H9 (cell line): ENCODE data around the gene ATP8A2. TPM values are rescaled to one million over a fixed set of nuclear protein-coding genes. Genes with fewer than 3 reads are reported as not detected.

Source experiments
- DNase-seq: peaks from one replicate; pipeline ENCODE4 v3.0.0-alpha.2; 2017
- H2AFZ ChIP-seq: one replicate; pipeline ENCODE4 v1.6.1; 2013; ENCODE audit warnings: mild to moderate bottlenecking, low read length, control low read depth, moderate library complexity
- H2AK5ac ChIP-seq: 2 replicates; pipeline ENCODE4 v1.6.1; 2013; ENCODE audit warnings: low read length, control low read depth, mixed read lengths; ENCODE audit not compliant: insufficient read length
- H2BK120ac ChIP-seq: one replicate; pipeline ENCODE4 v1.6.1; 2013; ENCODE audit warnings: low read depth, mild to moderate bottlenecking, low read length, control low read depth, inconsistent platforms; ENCODE audit not compliant: poor library complexity, severe bottlenecking
- H2BK12ac ChIP-seq: 2 replicates; pipeline ENCODE4 v1.6.1; 2013; ENCODE audit warnings: low read length, control low read depth, mixed read lengths, low read depth; ENCODE audit not compliant: insufficient read length
- H2BK15ac ChIP-seq: 2 replicates; pipeline ENCODE4 v1.6.1; 2013; ENCODE audit warnings: low read depth, low read length, control low read depth
- H2BK20ac ChIP-seq: one replicate; pipeline ENCODE4 v1.6.1; 2013; ENCODE audit warnings: low read depth, mild to moderate bottlenecking, low read length, control low read depth, inconsistent platforms; ENCODE audit not compliant: poor library complexity, severe bottlenecking
- H2BK5ac ChIP-seq: 2 replicates; pipeline ENCODE4 v1.6.1; 2013; ENCODE audit warnings: low read length, control low read depth, mixed read lengths; ENCODE audit not compliant: insufficient read length
- H3K14ac ChIP-seq: 2 replicates; pipeline ENCODE4 v1.6.1; 2013; ENCODE audit warnings: low read length, control low read depth; ENCODE audit not compliant: insufficient read depth
- H3K18ac ChIP-seq: 2 replicates; pipeline ENCODE4 v1.6.1; 2013; ENCODE audit warnings: low read depth, mild to moderate bottlenecking, mixed read lengths, low read length, control low read depth; ENCODE audit not compliant: insufficient read length
- H3K23ac ChIP-seq: 2 replicates; pipeline ENCODE4 v1.6.1; 2013; ENCODE audit warnings: low read length, control low read depth, mixed read lengths, low read depth; ENCODE audit not compliant: insufficient read length
- H3K23me2 ChIP-seq: 2 replicates; pipeline ENCODE4 v1.6.1; 2013; ENCODE audit warnings: low read depth, mild to moderate bottlenecking, mixed read lengths, low read length, control low read depth; ENCODE audit not compliant: insufficient read length, poor library complexity, severe bottlenecking
- H3K27ac ChIP-seq: 2 replicates; pipeline ENCODE4 v1.5.1; 2013; ENCODE audit warnings: low read length, control low read depth, mixed read lengths, low read depth; ENCODE audit not compliant: insufficient read length
- H3K27me3 ChIP-seq: 2 replicates; pipeline ENCODE4 v1.6.1; 2013; ENCODE audit warnings: low read length, control low read depth, inconsistent platforms; ENCODE audit not compliant: insufficient read depth
- H3K4ac ChIP-seq: 2 replicates; pipeline ENCODE4 v1.6.1; 2013; ENCODE audit warnings: low read depth, mild to moderate bottlenecking, control low read depth, inconsistent platforms, low read length, moderate library complexity
- H3K4me1 ChIP-seq: 2 replicates; pipeline ENCODE4 v1.6.1; 2013; ENCODE audit warnings: low read length, control low read depth, inconsistent platforms; ENCODE audit not compliant: insufficient read depth
- H3K4me2 ChIP-seq: 2 replicates; pipeline ENCODE4 v1.6.1; 2013; ENCODE audit warnings: low read length, control low read depth, mixed read lengths; ENCODE audit not compliant: insufficient read length, insufficient read depth
- H3K56ac ChIP-seq: 2 replicates; pipeline ENCODE4 v1.6.1; 2013; ENCODE audit warnings: low read depth, mild to moderate bottlenecking, mixed read lengths, low read length, control low read depth; ENCODE audit not compliant: insufficient read length
- H3K79me1 ChIP-seq: 2 replicates; pipeline ENCODE4 v1.6.1; 2013; ENCODE audit warnings: low read depth, mild to moderate bottlenecking, moderate library complexity, low read length, control low read depth, inconsistent platforms; ENCODE audit not compliant: insufficient read depth, poor library complexity, severe bottlenecking
- H3K79me2 ChIP-seq: 2 replicates; pipeline ENCODE4 v1.6.1; 2013; ENCODE audit warnings: low read length, control low read depth, inconsistent platforms; ENCODE audit not compliant: insufficient read depth
- H3K9ac ChIP-seq: 2 replicates; pipeline ENCODE4 v1.6.1; 2013; ENCODE audit warnings: low read length, control low read depth, mixed read lengths; ENCODE audit not compliant: insufficient read length; ENCODE audit errors: extremely low read depth
- H3K9me3 ChIP-seq: one replicate; pipeline ENCODE4 v1.6.1; 2013; ENCODE audit warnings: low read depth, low read length, inconsistent platforms; ENCODE audit not compliant: control insufficient read depth
- H3T11ph ChIP-seq: one replicate; pipeline ENCODE4 v1.6.1; 2013; ENCODE audit warnings: mild to moderate bottlenecking, low read length, control low read depth, inconsistent platforms
- H4K20me1 ChIP-seq: one replicate; pipeline ENCODE4 v1.6.1; 2013; ENCODE audit not compliant: control insufficient read depth, insufficient read length, insufficient read depth
- H4K5ac ChIP-seq: 2 replicates; pipeline ENCODE4 v1.6.1; 2013; ENCODE audit warnings: low read depth, mild to moderate bottlenecking, mixed read lengths, low read length, control low read depth; ENCODE audit not compliant: insufficient read length
- H4K8ac ChIP-seq: replicated peaks from 2 replicates; pipeline ENCODE4 v1.6.1; 2013; ENCODE audit warnings: low read length, control low read depth, mixed read lengths, low read depth; ENCODE audit not compliant: insufficient read length
- H4K91ac ChIP-seq: 2 replicates; pipeline ENCODE4 v1.6.1; 2013; ENCODE audit warnings: low read depth, mild to moderate bottlenecking, moderate library complexity, mixed read lengths, low read length, control low read depth; ENCODE audit not compliant: insufficient read length
- H3K27ac Mint-ChIP-seq, 3 experiments: 2 replicates in 2 of 3; 3 replicates in 1 of 3; pipeline ENCODE4 v1.8.0; 2020 to 2021; ENCODE audit warnings: mixed read lengths in 3 of 3, mild to moderate bottlenecking in 1 of 3, moderate library complexity in 1 of 3
- H3K27me3 Mint-ChIP-seq: 2 replicates; pipeline ENCODE4 v1.8.0; 2021; ENCODE audit warnings: low read depth, mild to moderate bottlenecking, moderate library complexity, mixed read lengths
- H3K36me3 Mint-ChIP-seq, 3 experiments: 2 replicates in 2 of 3; 3 replicates in 1 of 3; pipeline ENCODE4 v1.8.0; 2020 to 2021; ENCODE audit warnings: low read depth in 3 of 3, mixed read lengths in 3 of 3; ENCODE audit not compliant: insufficient read depth in 1 of 3
- H3K4me1 Mint-ChIP-seq, 2 experiments: 2 replicates each; pipeline ENCODE4 v1.8.0; 2020; ENCODE audit warnings: mixed read lengths in 2 of 2
- H3K4me3 Mint-ChIP-seq, 2 experiments: 2 replicates in 1 of 2; 3 replicates in 1 of 2; pipeline ENCODE4 v1.8.0; 2020 to 2021; ENCODE audit warnings: mild to moderate bottlenecking in 2 of 2, mixed read lengths in 2 of 2, moderate library complexity in 1 of 2
- H3K9me3 Mint-ChIP-seq, 2 experiments: 2 replicates in 1 of 2; 3 replicates in 1 of 2; pipeline ENCODE4 v1.8.0; 2020; ENCODE audit warnings: mild to moderate bottlenecking in 2 of 2, mixed read lengths in 2 of 2, moderate library complexity in 1 of 2
- CTCF ChIP-seq: fragments of 200-600 bp; sonication (generic); conservative IDR thresholded peaks from 3 replicates; pipeline ENCODE4 v1.8.0; 2021; ENCODE audit warnings: antibody characterized with exemption, mild to moderate bottlenecking
- WGBS: extraction: QIAGEN DNeasy Blood & Tissue Kit; methylation state at CpG from one replicate; pipeline ENCODE4 v1.1.7; 2013; ENCODE audit warnings: missing lambda C conversion rate, low lambda C conversion rate, mixed read lengths; ENCODE audit not compliant: insufficient read length; ENCODE audit errors: extremely low coverage; 5-methylcytosine and 5-hydroxymethylcytosine counted together
- total RNA-seq: library from RNA; stranded (reverse); gene quantifications from 2 replicates; pipeline ENCODE4 v1.2.1, GENCODE V29; 2021

The ATP8A2 gene
- total RNA-seq, 1 experiment from 2014 or later = 18.2 TPM

DNA sequence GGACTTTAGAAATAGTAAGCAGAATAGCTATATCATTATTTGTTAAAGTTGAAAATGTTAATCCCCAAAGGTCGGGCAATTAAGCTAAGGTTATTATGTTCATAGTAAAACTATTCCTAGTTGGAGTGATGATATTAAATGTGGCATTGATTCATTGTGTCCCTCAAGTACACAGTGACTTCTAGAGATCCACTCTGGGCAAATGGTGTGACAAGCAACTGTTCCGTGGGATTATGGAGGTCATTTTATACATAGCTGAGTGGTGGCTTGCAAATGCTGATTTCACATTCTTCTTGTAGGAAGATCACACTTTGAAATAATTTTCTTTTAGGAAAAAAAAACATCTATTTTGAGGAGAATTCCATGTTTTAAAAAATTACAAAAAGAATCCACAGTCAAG is 317.8 kb downstream of the ATP8A2 start:
- H3K36me3 Mint-ChIP-seq = no peaks in the 10 kb centered on the region; a peak in 1 of 7 replicates
- H3K4me2 ChIP-seq = no peak overlapping the region
- no peak for DNase-seq
- H4K20me1 ChIP-seq = no peaks in the 10 kb centered on the region
- no peaks in the 10 kb centered on the region; a peak in 1 of 5 replicates for H3K9me3 Mint-ChIP-seq
- H3K4ac ChIP-seq = no peak overlapping the region
- H3K18ac ChIP-seq = no peak overlapping the region
- WGBS = no CpG with 5 or more reads among the region's 2 CpGs
- no peak overlapping the region for H3T11ph ChIP-seq
- no peak overlapping the region for H3K9ac ChIP-seq
- H4K5ac ChIP-seq = no peak overlapping the region
- no peak overlapping the region for H3K56ac ChIP-seq
- no peak overlapping the region for H2AFZ ChIP-seq
- no peak overlapping the region for H2BK20ac ChIP-seq
- H3K4me1 ChIP-seq = no peaks in the 10 kb centered on the region
- no peaks in the 10 kb centered on the region for H3K27me3 ChIP-seq
- H4K8ac ChIP-seq = no peak overlapping the region
- no peak overlapping the region for H3K27ac ChIP-seq
- H3K4me3 Mint-ChIP-seq = no peak overlapping the region
- H3K14ac ChIP-seq = no peak overlapping the region
- no peaks in the 10 kb centered on the region for H3K9me3 ChIP-seq
- no peak overlapping the region for H3K27ac Mint-ChIP-seq
- no peaks in the 10 kb centered on the region for H3K23me2 ChIP-seq
- no peak overlapping the region for H3K23ac ChIP-seq
- no peak overlapping the region for H2BK15ac ChIP-seq
- no peaks in the 10 kb centered on the region for H3K79me2 ChIP-seq
- no peak overlapping the region for H4K91ac ChIP-seq
- H3K27me3 Mint-ChIP-seq = no peaks in the 10 kb centered on the region
- no peak overlapping the region for H2AK5ac ChIP-seq
- H3K79me1 ChIP-seq = no peaks in the 10 kb centered on the region
- H2BK12ac ChIP-seq = no peak overlapping the region
- no peak overlapping the region for H2BK5ac ChIP-seq
- peaks cover 8 to 9% of the 10 kb centered on the region in 2 experiments for H3K4me1 Mint-ChIP-seq
- no peak overlapping the region for H2BK120ac ChIP-seq
- no peak for TF ChIP-seq CTCF
